HepG2 (cell line): Measurements from ENCODE around the gene JPH4. TPM values are rescaled to one million over a fixed set of nuclear protein-coding genes. Genes with fewer than 3 reads are reported as not detected.

ENCODE experiments used
- MZF1 ChIP-seq: sonication (generic); formaldehyde crosslinking; IDR thresholded peaks from 2 replicates; pipeline ENCODE4 v1.8.1; 2023; ENCODE audit warnings: mild to moderate bottlenecking, missing genetic modification reagents, borderline replicate concordance
- polyA plus RNA-seq, 8 experiments: library from polyadenylated mRNA; depleted of rRNA in 3 of 8; stranded (reverse) in 7 of 8; unstranded in 1 of 8; fragments of >200 nt; fragmentation: Illumina TruSeq in 4 of 8; extraction: Trizol in 4 of 8; gene quantifications; 2 replicates each; pipeline versions ENCODE4 v1.2.1 to v1.2.3, GENCODE V29; 2011 to 2016; ENCODE audit warnings: low read depth in 4 of 8, missing spikeins in 1 of 8, mixed read lengths in 1 of 8; ENCODE audit not compliant: insufficient read depth in 1 of 8
- total RNA-seq, 5 experiments: library from RNA; depleted of rRNA; stranded (reverse); fragments of >200 nt; fragmentation: Illumina TruSeq; extraction: Trizol; gene quantifications; 2 replicates each; pipeline ENCODE4 v1.2.3, GENCODE V29; 2016; ENCODE audit warnings: low read depth in 1 of 5
- TF ChIP-seq, protein P1 (sequence below): sonication (generic); formaldehyde crosslinking; IDR thresholded peaks from 2 replicates; pipeline ENCODE4 v1.5.1; 2020; ENCODE audit warnings: mild to moderate bottlenecking, moderate library complexity, missing genetic modification reagents
- TF ChIP-seq, protein P2 (sequence below): sonication (generic); formaldehyde crosslinking; IDR thresholded peaks from 2 replicates; pipeline ENCODE4 v1.4.0; 2020; ENCODE audit warnings: missing genetic modification reagents
- TF ChIP-seq, protein P3 (sequence below): sonication (generic); formaldehyde crosslinking; IDR thresholded peaks from 2 replicates; pipeline ENCODE4 v1.8.1; 2023; ENCODE audit warnings: mild to moderate bottlenecking, inconsistent platforms, moderate library complexity, missing genetic modification reagents, borderline replicate concordance
- TF ChIP-seq, protein P4 (sequence below), 2 experiments: fragments of 450-650 bp in 1 of 2; sonication (generic) in 1 of 2; formaldehyde crosslinking in 1 of 2; IDR thresholded peaks; 2 replicates each; pipeline versions ENCODE4 v1.6.1 to v1.8.0; 2016 to 2022; ENCODE audit warnings: antibody characterized with exemption in 1 of 2, mild to moderate bottlenecking in 1 of 2, missing genetic modification reagents in 1 of 2

JPH4 gene
- total and polyA plus RNA-seq, 2 of the 13 experiments (the other 11 are each of a cell fraction or from before 2014, with no cell fraction given), result 0.08 to 0.22 TPM

DNA sequence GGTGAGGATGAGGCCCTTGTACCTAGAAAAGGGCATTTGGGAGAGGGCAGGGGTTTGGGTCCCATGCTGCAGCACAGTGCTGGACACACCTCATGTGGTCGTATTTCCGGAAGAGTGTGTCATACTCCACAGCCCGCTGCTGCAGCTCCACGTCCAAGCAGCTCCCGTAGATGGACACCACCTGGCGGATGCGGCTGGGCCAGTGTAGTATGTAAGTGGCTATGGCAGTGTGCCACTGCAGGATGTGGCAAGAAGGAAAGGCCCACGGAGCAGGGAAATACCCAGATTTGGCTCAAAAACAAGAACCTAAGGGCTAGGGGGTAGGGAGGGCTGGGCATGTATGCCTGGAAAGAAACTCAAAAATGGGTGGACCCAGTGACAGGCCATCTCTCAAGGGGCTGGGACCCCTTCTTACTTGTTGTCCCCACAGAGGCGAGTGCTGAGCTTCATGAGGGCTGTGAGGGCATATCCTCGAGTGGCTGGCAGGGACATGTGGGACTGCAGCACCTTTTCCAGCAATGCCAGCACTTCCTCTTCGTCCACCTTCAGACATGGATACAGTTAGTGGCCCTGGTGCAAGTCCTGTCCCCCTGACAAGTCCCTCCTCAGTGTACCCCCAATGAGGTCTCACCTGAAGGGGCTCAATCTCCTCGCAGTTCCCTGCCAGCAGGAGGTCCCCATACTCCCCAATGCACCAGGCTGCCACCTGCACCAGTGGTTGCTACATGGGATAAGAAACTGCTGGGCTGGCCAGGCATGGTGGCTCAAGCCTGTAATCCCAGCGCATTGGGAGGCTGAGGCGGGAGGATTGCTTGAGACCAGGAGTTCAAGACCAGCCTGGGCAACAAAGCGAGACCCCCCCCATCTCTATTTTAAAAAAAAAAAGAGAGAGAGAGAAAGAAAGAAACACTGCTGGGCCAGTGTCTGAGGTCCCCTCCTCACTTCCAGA, 16.4 kb downstream of the JPH4 start (continued):
- TF ChIP-seq, protein P1, sequence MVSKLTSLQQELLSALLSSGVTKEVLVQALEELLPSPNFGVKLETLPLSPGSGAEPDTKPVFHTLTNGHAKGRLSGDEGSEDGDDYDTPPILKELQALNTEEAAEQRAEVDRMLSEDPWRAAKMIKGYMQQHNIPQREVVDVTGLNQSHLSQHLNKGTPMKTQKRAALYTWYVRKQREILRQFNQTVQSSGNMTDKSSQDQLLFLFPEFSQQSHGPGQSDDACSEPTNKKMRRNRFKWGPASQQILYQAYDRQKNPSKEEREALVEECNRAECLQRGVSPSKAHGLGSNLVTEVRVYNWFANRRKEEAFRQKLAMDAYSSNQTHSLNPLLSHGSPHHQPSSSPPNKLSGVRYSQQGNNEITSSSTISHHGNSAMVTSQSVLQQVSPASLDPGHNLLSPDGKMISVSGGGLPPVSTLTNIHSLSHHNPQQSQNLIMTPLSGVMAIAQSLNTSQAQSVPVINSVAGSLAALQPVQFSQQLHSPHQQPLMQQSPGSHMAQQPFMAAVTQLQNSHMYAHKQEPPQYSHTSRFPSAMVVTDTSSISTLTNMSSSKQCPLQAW, result peak; percentile 47
- TF ChIP-seq, protein P2, sequence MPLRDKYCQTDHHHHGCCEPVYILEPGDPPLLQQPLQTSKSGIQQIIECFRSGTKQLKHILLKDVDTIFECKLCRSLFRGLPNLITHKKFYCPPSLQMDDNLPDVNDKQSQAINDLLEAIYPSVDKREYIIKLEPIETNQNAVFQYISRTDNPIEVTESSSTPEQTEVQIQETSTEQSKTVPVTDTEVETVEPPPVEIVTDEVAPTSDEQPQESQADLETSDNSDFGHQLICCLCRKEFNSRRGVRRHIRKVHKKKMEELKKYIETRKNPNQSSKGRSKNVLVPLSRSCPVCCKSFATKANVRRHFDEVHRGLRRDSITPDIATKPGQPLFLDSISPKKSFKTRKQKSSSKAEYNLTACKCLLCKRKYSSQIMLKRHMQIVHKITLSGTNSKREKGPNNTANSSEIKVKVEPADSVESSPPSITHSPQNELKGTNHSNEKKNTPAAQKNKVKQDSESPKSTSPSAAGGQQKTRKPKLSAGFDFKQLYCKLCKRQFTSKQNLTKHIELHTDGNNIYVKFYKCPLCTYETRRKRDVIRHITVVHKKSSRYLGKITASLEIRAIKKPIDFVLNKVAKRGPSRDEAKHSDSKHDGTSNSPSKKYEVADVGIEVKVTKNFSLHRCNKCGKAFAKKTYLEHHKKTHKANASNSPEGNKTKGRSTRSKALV (CRISPR knock-in tag), result no peak
- TF ChIP-seq MZF1 (CRISPR knock-in tag), result no peak
- TF ChIP-seq, protein P3, sequence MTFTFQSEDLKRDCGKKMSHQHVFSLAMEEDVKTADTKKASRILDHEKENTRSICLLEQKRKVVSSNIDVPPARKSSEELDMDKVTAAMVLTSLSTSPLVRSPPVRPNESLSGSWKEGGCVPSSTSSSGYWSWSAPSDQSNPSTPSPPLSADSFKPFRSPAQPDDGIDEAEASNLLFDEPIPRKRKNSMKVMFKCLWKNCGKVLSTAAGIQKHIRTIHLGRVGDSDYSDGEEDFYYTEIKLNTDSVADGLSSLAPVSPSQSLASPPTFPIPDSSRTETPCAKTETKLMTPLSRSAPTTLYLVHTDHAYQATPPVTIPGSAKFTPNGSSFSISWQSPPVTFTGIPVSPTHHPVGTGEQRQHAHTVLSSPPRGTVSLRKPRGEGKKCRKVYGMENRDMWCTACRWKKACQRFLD, result no peak
- TF ChIP-seq, protein P4, sequence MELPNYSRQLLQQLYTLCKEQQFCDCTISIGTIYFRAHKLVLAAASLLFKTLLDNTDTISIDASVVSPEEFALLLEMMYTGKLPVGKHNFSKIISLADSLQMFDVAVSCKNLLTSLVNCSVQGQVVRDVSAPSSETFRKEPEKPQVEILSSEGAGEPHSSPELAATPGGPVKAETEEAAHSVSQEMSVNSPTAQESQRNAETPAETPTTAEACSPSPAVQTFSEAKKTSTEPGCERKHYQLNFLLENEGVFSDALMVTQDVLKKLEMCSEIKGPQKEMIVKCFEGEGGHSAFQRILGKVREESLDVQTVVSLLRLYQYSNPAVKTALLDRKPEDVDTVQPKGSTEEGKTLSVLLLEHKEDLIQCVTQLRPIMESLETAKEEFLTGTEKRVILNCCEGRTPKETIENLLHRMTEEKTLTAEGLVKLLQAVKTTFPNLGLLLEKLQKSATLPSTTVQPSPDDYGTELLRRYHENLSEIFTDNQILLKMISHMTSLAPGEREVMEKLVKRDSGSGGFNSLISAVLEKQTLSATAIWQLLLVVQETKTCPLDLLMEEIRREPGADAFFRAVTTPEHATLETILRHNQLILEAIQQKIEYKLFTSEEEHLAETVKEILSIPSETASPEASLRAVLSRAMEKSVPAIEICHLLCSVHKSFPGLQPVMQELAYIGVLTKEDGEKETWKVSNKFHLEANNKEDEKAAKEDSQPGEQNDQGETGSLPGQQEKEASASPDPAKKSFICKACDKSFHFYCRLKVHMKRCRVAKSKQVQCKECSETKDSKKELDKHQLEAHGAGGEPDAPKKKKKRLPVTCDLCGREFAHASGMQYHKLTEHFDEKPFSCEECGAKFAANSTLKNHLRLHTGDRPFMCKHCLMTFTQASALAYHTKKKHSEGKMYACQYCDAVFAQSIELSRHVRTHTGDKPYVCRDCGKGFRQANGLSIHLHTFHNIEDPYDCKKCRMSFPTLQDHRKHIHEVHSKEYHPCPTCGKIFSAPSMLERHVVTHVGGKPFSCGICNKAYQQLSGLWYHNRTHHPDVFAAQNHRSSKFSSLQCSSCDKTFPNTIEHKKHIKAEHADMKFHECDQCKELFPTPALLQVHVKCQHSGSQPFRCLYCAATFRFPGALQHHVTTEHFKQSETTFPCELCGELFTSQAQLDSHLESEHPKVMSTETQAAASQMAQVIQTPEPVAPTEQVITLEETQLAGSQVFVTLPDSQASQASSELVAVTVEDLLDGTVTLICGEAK (IDR thresholded peaks at IDR 0.05), result no peak
- TF ChIP-seq, protein P4 (CRISPR knock-in tag; IDR thresholded peaks at IDR 0.05), result no peak
